ENCODE measurements around the gene H3-3A.

The H3-3A gene

DNA sequence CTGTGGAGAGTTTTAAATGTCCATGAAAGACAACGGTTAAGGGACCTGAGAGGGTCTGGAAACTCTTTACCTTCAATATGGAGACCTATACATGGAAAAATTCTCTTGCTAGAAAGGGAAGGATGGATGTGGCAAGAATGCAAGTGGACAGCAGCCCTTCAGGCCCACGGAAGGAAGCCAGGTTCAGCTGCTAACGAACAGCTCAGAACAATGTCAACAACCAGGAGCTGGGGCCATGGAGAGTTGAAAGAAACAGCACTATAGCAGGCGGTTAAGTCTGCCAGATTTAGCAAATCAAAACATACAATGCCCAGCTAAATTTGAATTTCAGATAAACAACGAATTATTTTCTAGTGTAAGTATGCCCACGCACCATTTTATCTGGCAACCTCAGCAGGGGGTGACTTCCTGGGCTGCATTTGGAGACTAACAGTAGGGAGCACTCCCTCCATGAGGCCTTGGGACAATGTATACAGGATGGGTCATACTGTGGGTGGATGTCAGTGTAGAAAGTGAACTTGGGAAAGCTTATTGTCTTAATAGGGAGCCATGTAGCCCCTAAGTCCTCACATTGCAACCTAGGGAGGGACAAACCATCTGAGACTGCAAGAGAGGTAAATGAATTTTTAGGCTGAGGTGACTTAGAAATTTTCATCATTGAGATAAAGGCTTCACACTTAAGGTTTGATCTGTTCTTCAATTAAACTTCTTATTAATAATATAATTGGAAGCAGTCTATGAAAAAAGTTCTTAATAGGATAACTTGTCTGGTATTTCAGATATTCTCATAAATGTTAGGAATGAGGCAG is 7.8 kb upstream of the H3-3A start:
- no peak for DNase-seq

- no peak for DNase-seq
Observed at GRCh38 chr1:226059709-226060108, 2.8 kb upstream of the H3-3A start.

DNA sequence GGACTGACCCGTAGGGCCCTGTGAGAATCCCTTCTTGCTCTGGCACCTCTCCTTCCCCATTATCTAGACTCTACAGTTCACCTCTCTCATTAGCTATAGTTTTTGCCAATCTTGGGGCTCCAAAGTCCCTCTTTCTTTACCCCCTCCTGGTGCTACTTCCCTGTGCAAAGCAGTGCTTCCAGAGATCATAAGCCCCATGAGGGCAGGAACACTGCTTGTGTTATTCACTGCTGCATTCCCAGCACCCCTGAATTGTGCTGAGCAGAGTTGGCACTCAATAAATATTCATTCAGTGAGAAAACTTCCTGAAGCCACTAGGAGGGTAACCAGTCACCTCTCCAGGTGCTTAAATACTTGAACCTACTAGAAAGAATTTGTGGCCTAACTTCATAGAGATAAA is 2.1 kb upstream of the H3-3A start:
- DNase-seq, result no peak

GRCh38 chr1:226061068-226061840 is 1.3 kb upstream of the H3-3A start:
- no peak for DNase-seq

- DNase-seq, result peak; percentile 35
Observed at GRCh38 chr1:226061841-226062557, 517 bp upstream of the H3-3A start.

GRCh38 chr1:226063224-226063976 is 884 bp downstream of the H3-3A start:
- DNase-seq, result peak; percentile 29

DNA sequence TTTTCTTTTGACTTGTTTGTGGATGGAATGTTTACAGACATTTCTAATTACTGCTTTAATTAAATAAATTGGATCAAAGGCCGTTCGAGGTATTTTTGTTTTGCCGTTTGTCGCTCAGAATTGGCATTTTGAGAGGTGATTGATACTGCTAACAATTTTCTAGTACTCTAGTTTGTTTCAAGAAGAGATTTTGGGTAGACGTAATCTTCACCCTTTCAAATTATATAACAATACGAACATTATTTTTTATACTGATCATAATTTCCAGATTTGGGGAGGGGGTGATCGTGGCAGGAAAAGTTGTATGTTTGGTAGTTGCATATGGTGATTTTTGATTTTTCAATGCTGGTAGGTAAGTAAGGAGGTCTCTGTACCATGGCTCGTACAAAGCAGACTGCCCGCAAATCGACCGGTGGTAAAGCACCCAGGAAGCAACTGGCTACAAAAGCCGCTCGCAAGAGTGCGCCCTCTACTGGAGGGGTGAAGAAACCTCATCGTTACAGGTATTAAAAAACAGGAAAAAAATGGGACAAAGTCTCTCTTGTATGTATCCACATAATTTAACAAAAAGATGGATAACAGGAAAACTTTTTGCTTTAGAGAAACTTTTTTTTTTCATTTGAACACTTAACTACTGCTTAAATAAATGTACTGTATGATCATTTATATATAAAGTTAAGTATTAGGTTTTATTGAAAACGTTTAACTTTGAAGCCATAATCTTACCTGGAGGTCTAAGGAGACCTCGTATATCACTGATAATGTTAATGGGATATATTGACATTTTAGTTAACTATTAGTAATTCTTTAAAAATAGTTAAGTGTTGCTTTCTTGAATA is 1.7 kb downstream of the H3-3A start:
- no peak for DNase-seq

DNA sequence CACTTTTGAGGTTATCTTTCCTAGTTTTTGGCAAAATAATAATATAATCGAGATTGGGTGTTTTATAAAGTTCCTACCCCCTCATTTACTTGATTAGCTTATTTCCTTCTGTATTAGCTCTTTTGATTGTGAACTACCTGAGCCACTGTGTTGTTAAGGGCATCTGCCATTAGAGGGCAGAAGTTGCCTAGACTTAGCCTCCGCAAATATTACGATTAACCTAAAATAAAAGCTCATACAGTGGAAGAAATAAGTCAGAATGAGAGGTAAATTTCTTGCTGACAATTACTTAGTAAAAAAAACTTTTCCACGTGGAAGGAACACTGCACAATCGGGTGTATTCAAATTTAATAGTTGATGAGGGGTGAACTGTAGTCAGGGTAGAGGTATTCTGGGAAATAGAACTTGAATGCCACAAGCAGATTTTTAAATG is 2.3 kb downstream of the H3-3A start:
- peak; percentile 54 for DNase-seq

DNA sequence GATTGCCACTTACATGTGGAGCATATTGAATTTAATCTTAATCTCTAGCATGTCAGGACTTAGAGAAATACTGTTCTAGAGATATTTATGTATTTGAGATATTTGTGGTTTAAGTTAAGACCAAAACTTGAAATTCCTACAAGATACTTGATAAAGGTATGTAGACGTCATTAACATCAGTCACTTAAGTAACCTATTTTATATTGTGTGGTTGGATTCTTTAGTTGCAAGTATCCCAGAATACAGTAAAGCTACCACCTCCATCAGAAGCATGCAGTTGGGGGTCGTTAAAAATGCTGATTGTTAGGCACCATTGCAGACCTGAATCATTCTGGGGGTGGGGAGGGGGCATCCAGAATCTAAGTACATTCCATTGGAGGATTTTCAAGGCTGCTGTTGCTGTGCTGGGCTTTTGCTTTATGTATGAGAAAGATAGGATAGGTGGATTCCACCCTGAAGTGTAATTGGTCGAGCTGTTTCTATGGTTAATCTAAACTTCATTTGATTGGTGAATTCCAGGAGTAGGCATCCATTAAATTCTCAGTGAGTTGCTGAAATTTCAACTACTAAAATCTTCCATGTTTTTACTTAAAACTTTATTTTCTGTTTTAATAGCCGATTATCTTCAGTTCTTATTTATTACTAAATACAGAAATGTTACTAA is 4.0 kb downstream of the H3-3A start:
- DNase-seq, result no peak

- no peak for DNase-seq
Observed at GRCh38 chr1:226069811-226070489, 7.4 kb downstream of the H3-3A start.

- DNase-seq, result no peak
Observed at GRCh38 chr1:226072347-226072746, 9.8 kb downstream of the H3-3A start.

DNA sequence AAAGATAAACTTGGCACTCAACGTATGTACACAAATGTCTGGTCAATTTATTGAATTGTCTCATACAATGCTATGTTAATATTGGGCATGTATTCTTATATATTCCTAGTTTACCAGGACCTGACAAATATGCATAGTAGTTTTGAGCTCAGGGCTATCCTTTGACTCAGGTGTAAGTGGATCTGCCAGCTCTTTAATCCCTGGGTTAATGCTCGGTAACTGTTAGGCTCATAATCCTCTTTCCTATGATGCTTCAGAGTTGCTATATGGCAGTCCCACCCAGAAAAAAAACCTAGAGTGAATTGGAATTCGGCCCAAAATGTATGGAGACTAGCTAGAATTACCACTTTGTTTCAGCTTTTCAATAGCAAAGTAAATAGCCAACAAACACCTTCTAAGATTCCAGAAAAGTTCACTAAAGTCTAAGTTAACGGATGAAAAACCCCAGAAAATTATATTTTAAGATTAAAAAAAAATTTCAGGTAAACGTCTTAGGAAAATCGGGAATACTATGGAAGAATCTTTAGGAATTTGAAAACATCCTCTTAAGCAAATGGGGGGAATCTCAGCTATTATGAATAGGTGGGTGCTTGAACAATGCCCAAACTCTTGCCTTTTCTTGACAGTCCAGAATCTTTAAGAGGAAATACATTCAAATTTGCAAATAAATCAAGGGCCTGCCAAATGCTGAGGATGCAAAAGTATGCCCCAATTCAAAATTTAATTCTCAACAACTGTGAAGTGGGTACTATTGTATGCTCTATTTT is 10.9 kb downstream of the H3-3A start:
- no peak for DNase-seq

- DNase-seq, result no peak
Observed at GRCh38 chr1:226074046-226074445, 11.5 kb downstream of the H3-3A start.

DNA sequence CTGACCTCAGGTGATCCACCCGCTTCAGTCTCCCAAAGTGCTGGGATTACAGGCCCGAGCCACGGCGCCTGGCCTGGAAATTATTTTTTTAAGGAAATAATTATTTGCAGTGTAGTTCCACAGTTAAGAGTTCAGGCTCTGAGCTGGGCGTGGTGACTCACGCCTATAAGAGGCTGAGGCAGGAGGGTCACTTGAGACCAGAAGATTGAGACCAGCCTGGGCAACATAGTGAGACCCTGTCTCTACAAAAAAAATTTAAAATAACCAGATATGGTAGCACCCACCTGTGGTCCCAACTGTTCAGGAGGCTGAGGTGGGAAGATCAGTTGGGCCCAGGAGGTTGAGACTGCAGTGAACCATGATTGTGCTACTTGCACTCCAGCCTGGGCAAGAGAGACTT is 13.9 kb downstream of the H3-3A start:
- no peak for DNase-seq

DNA sequence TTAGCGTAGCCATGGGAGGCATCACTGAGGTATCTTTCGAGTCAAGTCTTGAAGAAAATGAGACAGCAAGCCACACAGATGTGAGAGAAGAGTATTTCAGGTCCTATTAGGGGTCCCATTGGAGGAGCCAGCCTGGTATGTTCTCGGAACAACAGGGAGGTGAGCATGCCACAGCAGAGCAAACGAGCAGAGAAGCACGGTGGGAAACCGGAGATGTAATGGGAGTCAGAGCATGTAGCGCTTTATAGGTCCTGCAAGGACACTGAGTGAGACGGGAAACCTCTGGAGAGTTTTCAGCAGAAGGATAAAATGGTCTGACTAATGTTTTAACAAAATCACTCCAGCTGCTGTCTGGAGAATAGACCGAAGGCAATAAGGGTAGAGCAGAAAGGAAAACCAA is 15.9 kb downstream of the H3-3A start:
- no peak for DNase-seq

DNA sequence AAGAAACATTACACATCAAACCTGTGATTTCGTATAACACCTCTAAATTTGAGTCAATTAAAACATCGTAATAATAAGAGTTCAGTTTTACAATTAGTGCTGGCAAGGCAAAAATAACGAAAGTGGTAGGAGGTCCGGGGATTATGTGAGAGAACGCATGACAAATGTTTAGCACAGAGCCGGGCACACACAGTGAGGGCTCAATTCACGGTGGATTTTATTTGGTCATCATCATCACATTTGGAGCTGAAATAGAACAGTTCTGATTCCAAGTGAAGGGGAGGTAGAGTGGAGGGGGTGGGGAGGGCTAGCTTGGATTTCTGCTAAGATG is 20.0 kb downstream of the H3-3A start:
- DNase-seq, result no peak

GRCh38 chr1:226082959-226083301 is 20.4 kb downstream of the H3-3A start:
- no peak for DNase-seq

DNA sequence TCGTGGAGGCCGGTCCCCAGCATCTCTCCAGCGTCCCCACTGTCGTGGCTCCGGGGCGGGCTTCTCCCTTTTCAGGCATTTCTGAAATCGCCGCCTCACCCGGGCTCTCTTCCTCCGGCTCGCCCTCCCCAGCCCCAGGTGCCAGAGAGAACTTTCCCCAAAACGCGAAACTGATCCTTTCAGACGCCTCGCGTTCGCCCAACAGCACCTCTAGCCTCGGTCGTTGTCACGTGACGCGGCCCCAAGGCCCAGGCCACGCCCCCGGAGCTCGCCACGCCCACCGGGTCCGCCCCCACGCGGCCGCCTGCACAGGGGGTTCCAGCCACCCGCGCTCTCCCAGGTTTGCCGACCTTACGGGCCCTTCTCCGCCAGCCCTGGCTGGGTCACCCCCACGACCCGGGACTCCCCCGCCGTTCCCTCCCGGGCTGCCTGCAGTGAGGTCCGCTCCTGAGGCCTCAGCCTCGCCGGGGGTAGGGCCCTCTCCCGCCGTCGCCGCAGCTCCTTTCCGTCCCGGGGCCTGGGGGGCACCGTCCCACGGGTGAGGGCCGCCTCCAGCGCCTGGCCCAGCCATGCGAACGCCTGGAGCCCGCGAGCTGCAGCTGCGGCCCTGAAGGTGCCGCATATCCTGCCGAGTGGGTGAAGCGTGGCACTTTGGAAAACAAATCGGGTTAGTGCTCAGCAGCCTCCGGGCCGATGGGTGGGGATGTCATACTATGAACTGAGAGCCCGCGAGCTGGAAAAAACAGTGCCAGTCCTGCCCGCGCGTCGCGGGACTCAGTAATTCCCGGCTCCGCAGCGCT is 21.0 kb downstream of the H3-3A start:
- DNase-seq, result peak; percentile 33

DNA sequence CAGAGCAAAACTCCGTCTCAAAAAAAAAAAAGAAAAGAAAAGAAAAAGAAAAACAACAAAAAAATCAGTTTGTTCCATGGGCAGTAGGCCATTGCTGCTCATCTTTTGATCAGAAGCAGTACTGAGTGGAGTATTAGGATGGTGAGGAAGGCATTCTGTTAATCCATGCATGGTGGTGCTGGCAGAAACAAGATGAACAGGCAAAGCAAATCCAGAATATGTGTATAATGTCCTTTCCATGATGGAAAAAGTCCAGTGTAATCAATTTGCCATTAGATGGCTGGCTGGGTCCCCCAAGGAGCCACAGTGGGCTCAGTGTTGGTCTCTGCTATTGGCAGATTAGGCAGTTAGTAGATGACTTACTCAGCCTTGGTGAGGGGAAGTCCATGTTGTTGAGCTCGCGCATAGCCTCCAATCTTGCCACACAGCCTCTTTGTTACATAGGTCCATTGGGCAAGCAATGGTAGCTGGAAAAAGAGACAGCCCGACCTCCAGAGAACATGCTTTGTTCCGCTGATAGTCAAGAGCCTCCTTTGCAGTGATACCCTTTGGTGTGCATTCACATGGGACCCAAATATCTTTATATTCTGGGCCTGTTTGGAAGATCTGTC is 23.3 kb downstream of the H3-3A start:
- no peak for DNase-seq
